Measurements from ENCODE around the gene NME3. TPM values are rescaled to one million over a fixed set of nuclear protein-coding genes. Genes with fewer than 3 reads are reported as not detected.

The NME3 gene
- total RNA-seq, 1 donor from 2014 or later = 15.6 TPM

GRCh38 chr16:1782408-1783264 is 11.3 kb upstream of the NME3 start, which contains the start of the genes NUBP2 and SPSB3:
Gene NUBP2, plus strand, starts transcription at chr16:1782960. Its CDS starts 61 bp downstream, at chr16:1783021.
Gene SPSB3, minus strand, starts transcription at chr16:1782571. Its CDS starts 1,088 bp downstream, at chr16:1781483.
- Histone ChIP-seq H3K36me3 (no peaks in the 10 kb centered on the region), H3K4me2 (peak within 1 kb of the TSS; percentile 100), H3K79me2 (ENCODE audit: low read depth) (peaks cover 43% of the 10 kb centered on the region), H3K4me1 (peaks cover 6% of the 10 kb centered on the region), H2AFZ (replicated peaks) (peak within 1 kb of the TSS; percentile 43), H3F3A (ENCODE audit: low read depth) (peaks cover 16% of the 10 kb centered on the region), H4K20me1 (ENCODE audit: low read depth) (peaks cover 56% of the 10 kb centered on the region), H3K27ac (peak within 1 kb of the TSS; percentile 59), H3K9me3 (ENCODE audit: low read depth) (no peaks in the 10 kb centered on the region), H3K9ac (peak within 1 kb of the TSS; percentile 72), H3K27me3 (no peaks in the 10 kb centered on the region), H3K4me3 (peak within 1 kb of the TSS; percentile 95)
- Mint-ChIP-seq H3K27ac (peak within 1 kb of the TSS; percentile 34), H3K36me3 (no peaks in the 10 kb centered on the region), H3K4me3 (peak within 1 kb of the TSS; percentile 97), H3K9me3 (no peaks in the 10 kb centered on the region), H3K27me3 (ENCODE audit: insufficient read depth, low read depth) (peaks cover 11% of the 10 kb centered on the region), H3K4me1 (peaks cover 15% of the 10 kb centered on the region)
- TF ChIP-seq EZH2 (IDR thresholded peaks at IDR 0.05) (no peak), EZH2phosphoT487 (IDR thresholded peaks at IDR 0.05) (no peak), CTCF (IDR thresholded peaks at IDR 0.05) (no peak)
- peak; percentile 100 for DNase-seq (ENCODE audit: low spot score)

- Histone ChIP-seq H4K20me1 (ENCODE audit: low read depth) (peaks cover 56% of the 10 kb centered on the region), H3K79me2 (ENCODE audit: low read depth) (peaks cover 43% of the 10 kb centered on the region), H3K4me1 (peaks cover 6% of the 10 kb centered on the region), H3K4me3 (peak overlapping the region; percentile 95), H3K27me3 (no peaks in the 10 kb centered on the region), H3F3A (ENCODE audit: low read depth) (peaks cover 16% of the 10 kb centered on the region), H3K4me2 (peak overlapping the region; percentile 97), H3K36me3 (no peaks in the 10 kb centered on the region), H3K27ac (peak overlapping the region; percentile 59), H2AFZ (replicated peaks) (peak overlapping the region; percentile 43), H3K9me3 (ENCODE audit: low read depth) (no peaks in the 10 kb centered on the region), H3K9ac (peak overlapping the region; percentile 63)
- no peak overlapping the region for H3K27ac Mint-ChIP-seq
- TF ChIP-seq EZH2phosphoT487 (IDR thresholded peaks at IDR 0.05) = no peak
- TF ChIP-seq CTCF (IDR thresholded peaks at IDR 0.05) = peak; percentile 18
- H3K27me3 Mint-ChIP-seq (ENCODE audit: insufficient read depth, low read depth) = peaks cover 11% of the 10 kb centered on the region
- H3K9me3 Mint-ChIP-seq = no peaks in the 10 kb centered on the region
- DNase-seq (ENCODE audit: low spot score) = peak; percentile 53
- H3K4me3 Mint-ChIP-seq = peak overlapping the region; percentile 92
- H3K4me1 Mint-ChIP-seq = peaks cover 15% of the 10 kb centered on the region
- no peaks in the 10 kb centered on the region for H3K36me3 Mint-ChIP-seq
These were observed 10.5 kb upstream of the NME3 start for GRCh38 chr16:1781758-1782407.

- DNase-seq (ENCODE audit: low spot score) = no peak
- no peak overlapping the region for H3K27ac Mint-ChIP-seq
These were observed 9.9 kb upstream of the NME3 start for GRCh38 chr16:1781254-1781653.

More at GRCh38 chr16:1781254-1781653, 9.9 kb upstream of the NME3 start:
- Histone ChIP-seq H3F3A (ENCODE audit: low read depth) (peaks cover 16% of the 10 kb centered on the region), H3K27ac (no peak overlapping the region), H3K4me2 (peak overlapping the region; percentile 97), H3K9me3 (ENCODE audit: low read depth) (no peaks in the 10 kb centered on the region), H3K79me2 (ENCODE audit: low read depth) (peaks cover 43% of the 10 kb centered on the region), H3K9ac (no peak overlapping the region), H3K27me3 (no peaks in the 10 kb centered on the region), H4K20me1 (ENCODE audit: low read depth) (peaks cover 56% of the 10 kb centered on the region), H3K36me3 (no peaks in the 10 kb centered on the region), H3K4me3 (peak overlapping the region; percentile 95), H3K4me1 (peaks cover 6% of the 10 kb centered on the region), H2AFZ (replicated peaks) (no peak overlapping the region)
- no peaks in the 10 kb centered on the region for H3K9me3 Mint-ChIP-seq
- no peak for TF ChIP-seq CTCF (IDR thresholded peaks at IDR 0.05)
- no peak for TF ChIP-seq EZH2 (IDR thresholded peaks at IDR 0.05)
- no peak for TF ChIP-seq EZH2phosphoT487 (IDR thresholded peaks at IDR 0.05)
- no peaks in the 10 kb centered on the region for H3K36me3 Mint-ChIP-seq
- H3K4me1 Mint-ChIP-seq = peaks cover 15% of the 10 kb centered on the region
- H3K27me3 Mint-ChIP-seq (ENCODE audit: insufficient read depth, low read depth) = peaks cover 10% of the 10 kb centered on the region
- H3K4me3 Mint-ChIP-seq = peak overlapping the region; percentile 90

Measured in neural progenitor cell (in vitro differentiated cells).